Stimulated activated CD8-positive, alpha-beta memory T cell treated with anti-CD3 and anti-CD28 coated beads, Interleukin-7, amount 100 ng/mL, for 24 hours (primary cell): ENCODE measurements around the gene ZBTB20.

Experiments used
- DNase-seq: peaks from one replicate; pipeline ENCODE4 v3.0.0-alpha.2; 2020; ENCODE audit warnings: low read depth

Gene ZBTB20

GRCh38 chr3:114571363-114571762 lies 575.7 kb downstream of the ZBTB20 start:
- DNase-seq: no peak

GRCh38 chr3:114569186-114569585 lies 577.9 kb downstream of the ZBTB20 start:
- DNase-seq: no peak

GRCh38 chr3:114567771-114568170 lies 579.3 kb downstream of the ZBTB20 start:
- no peak for DNase-seq

- no peak for DNase-seq
Observed at GRCh38 chr3:114566767-114567166, 580.3 kb downstream of the ZBTB20 start.

- DNase-seq: no peak
Observed at GRCh38 chr3:114566162-114566755, 580.8 kb downstream of the ZBTB20 start.

- no peak for DNase-seq
Observed at GRCh38 chr3:114565216-114565615, 581.9 kb downstream of the ZBTB20 start.

- no peak for DNase-seq
Observed at GRCh38 chr3:114563720-114564119, 583.4 kb downstream of the ZBTB20 start.

- no peak for DNase-seq
Observed at GRCh38 chr3:114562557-114562956, 584.5 kb downstream of the ZBTB20 start.

GRCh38 chr3:114558271-114558670 lies 588.8 kb downstream of the ZBTB20 start:
- DNase-seq: no peak

GRCh38 chr3:114557791-114558190 lies 589.3 kb downstream of the ZBTB20 start:
- no peak for DNase-seq

- no peak for DNase-seq
Observed at GRCh38 chr3:114556657-114557213, 590.4 kb downstream of the ZBTB20 start.

GRCh38 chr3:114554731-114555130 lies 592.4 kb downstream of the ZBTB20 start:
- no peak for DNase-seq

- no peak for DNase-seq
Observed at GRCh38 chr3:114553949-114554593, 593.0 kb downstream of the ZBTB20 start.

GRCh38 chr3:114552527-114552812 lies 594.6 kb downstream of the ZBTB20 start:
- DNase-seq: no peak

GRCh38 chr3:114551770-114552526 lies 595.1 kb downstream of the ZBTB20 start:
- no peak for DNase-seq

GRCh38 chr3:114550165-114550564 lies 596.9 kb downstream of the ZBTB20 start:
- no peak for DNase-seq

GRCh38 chr3:114545193-114545592 lies 601.9 kb downstream of the ZBTB20 start:
- DNase-seq: no peak

- DNase-seq: no peak
Observed at GRCh38 chr3:114542359-114542758, 604.7 kb downstream of the ZBTB20 start.

- no peak for DNase-seq
Observed at GRCh38 chr3:114539525-114539924, 607.6 kb downstream of the ZBTB20 start.

GRCh38 chr3:114538211-114538610 lies 608.9 kb downstream of the ZBTB20 start:
- DNase-seq: no peak

GRCh38 chr3:114528517-114528916 lies 618.6 kb downstream of the ZBTB20 start:
- DNase-seq: no peak

GRCh38 chr3:114527036-114527644 lies 619.9 kb downstream of the ZBTB20 start:
- DNase-seq: no peak

GRCh38 chr3:114525278-114525677 lies 621.8 kb downstream of the ZBTB20 start:
- no peak for DNase-seq
